DMS114 treated with DMSO at 0.1 percent for 48 hours (cell line): ENCODE results near the gene CA6.
"Not testable (repeated sequence)": the region's sequence is repeated elsewhere in the genome, so short reads cannot be mapped to it uniquely, and the experiment has no call there.

ENCODE experiments used
- DNase-seq: peaks from one replicate; lab custom pipeline; 2025; ENCODE audit not compliant: unreplicated experiment; lab: John Stamatoyannopoulos, UW

CA6 gene

DNA sequence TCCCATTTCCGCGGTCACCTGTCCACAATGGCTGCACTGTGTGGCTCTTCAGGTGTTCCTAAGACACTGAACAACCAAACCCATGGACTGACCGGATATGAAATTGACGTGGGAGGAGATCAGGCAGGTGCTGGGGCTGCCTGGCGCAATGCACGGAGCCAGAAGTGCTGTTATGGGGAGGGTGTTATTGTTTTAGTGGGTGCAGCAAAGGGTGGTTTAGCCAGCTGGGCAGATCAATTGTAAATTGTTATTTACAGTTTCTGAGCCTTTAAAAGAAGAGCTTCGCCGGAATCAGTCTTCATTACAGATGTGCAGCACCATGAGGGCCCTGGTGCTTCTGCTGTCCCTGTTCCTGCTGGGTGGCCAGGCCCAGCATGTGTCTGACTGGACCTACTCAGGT lies at the start of gene CA6:
TSS of gene CA6 (plus strand) at position 301 of the 400 bp plus-strand sequence. CDS start at position 320, 19 bp downstream.
- no peak for DNase-seq

DNA sequence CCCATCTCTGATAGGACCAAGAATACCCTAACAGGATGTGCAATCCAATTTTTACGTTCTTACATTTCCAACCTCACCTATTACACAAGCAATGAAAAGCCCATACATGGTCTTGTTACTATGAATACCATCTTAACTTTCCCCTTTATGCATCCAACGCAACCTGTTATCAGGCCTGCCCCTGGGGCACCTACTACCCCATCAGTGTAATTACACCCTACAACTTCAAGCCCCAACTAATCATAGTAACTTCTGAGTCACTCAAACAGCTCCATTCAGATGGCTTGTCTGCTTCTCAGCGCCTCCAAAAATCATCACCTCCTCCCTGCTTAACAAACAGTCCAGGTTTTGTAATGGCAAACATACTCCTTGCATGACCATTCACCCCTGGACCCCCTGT lies 48.9 kb upstream of the CA6 start:
- DNase-seq = not testable (repeated sequence)

DNA sequence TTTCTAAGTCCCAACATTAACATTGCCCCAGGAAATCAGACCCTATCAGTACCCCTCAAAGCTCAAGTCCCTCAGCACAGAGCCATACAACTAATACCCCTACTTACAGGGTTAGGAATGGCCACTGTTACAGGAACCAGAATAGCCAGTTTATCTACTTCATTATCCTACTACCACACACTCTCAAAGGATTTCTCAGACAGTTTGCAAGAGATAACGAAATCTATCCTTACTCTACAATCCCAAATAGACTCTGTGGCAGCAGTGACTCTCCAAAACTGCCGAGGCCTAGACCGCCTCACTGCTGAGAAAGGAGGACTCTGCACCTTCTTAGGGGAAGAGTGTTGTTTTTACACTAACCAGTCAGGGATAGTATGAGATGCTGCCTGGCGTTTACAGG lies 48.2 kb upstream of the CA6 start:
- not testable (repeated sequence) for DNase-seq

DNA sequence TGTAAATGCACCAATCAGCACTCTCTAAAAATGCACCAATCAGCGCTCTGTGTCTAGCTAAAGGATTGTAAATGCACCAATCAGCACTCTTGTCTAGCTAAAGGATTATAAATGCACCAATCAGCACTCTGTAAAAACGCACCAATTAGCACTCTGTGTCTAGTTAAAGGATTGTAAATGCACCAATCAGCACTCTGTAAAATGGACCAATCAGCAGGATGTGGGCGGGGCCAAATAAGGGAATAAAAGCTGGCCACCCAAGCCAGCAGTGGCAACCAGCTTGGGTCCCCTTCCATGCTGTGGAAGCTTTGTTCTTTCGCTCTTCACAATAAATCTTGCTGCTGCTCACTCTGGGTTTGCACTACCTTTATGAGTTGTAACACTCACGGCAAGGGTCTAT lies 47.2 kb upstream of the CA6 start:
- not testable (repeated sequence) for DNase-seq

DNA sequence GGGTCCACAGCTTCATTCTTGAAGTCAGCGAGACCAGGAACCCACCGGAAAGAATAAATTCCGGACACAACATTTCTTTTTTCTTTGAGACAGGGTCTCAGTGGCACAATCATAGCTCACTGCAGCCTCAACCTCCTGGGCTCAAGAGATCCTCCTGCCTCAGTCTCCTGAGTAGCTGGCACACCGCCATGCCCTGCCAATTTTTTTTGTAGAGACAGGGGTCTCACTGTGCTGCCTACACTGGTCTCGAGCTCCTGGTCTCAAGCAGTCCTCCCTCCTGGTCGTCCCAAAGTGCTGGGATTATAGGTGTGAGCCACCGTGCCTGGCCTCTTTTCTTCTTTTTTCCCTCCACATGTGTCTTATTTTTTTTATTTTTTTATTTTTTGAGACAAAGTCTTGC lies 46.6 kb upstream of the CA6 start:
- no peak for DNase-seq

DNA sequence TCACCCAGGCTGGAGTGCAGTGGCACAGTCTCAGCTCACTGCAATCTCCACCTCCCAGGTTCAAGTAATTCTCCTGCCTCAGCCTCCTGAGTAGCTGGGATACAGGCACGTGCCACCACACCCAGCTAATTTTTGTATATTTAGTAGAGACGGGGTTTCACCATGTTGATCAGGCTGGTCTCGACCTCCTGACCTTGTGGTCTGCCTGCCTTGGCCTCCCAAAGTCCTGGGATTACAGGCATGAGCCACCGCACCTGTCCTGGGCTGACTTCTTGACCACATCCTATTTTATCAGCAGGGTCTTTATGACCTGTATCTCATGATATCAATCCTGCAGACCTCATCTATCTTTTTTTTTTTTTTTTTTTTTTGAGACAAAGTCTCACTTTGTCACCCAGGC lies 45.0 kb upstream of the CA6 start:
- not testable (repeated sequence) for DNase-seq

DNA sequence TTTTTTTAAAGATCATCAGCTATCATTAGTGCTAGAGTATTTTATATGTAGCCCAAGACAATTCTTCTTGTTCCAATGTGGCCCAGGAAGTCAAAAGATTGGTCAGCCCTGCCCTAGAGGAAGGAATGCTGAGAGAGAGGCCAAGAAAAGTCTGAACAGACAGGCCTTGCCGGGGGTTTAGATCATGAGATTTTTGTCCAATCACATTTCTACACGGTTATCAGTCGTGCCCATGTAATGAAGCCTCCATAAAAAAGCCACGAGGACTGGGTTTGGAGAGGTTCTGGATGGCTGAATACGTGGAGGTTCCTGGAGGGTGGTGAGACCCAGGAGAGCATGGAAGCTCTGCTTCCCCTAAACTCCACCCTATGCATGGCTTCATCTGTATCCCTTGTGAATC lies 42.9 kb upstream of the CA6 start:
- no peak for DNase-seq

DNA sequence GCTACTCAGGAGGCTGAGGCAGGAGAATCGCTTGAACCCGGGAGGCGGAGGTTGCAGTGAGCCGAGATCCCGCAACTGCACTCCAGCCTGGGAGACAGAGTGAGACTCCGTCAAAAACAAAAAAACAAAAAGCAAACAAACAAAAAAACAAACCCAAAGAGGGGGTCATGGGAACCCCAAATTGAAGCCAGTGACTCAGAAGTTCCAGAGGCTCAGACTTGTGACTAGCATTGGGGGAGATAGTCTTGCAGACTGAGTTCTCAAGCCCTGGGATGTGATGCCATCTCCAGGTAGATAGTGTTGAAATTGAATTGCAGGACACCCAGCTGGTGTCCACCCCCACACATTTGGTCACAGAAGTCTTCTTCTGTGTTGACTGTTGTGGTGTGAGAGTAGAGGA lies 42.3 kb upstream of the CA6 start:
- DNase-seq = no peak

DNA sequence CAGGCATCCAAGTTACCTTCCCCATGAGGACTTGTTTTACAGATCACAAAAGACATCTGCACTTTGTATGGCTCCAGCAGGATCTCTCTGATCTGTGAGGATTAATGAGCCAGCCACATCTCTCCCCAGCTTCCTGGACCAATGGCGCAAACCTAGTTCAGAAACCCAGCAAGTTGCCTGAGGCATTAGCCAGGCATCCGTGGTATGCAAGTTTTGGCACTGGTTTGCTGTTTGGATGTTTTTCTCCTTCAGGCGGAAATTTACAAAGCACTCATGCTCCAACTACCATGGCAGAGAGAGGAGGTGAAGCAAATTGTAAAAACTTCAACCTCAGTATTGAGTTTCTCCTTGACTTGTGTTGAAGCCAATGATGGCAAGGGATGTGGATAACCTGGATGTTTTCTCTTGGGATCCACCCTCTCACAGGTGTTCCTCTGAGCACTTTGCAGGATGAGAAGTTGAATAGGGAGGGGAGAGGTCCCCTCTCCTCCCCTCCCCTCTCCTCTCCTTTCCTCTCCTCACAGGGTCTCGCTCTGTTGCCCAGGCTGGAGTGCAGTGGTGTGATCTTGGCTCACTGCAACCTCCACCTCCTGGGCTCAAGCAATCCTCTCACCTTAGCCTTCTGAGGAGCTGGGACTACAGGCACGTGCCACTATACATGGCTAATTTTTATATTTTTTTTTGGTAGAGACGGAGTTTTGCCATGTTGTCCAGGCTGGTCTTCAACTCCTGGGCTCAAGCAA lies 41.6 kb upstream of the CA6 start:
- DNase-seq = no peak

DNA sequence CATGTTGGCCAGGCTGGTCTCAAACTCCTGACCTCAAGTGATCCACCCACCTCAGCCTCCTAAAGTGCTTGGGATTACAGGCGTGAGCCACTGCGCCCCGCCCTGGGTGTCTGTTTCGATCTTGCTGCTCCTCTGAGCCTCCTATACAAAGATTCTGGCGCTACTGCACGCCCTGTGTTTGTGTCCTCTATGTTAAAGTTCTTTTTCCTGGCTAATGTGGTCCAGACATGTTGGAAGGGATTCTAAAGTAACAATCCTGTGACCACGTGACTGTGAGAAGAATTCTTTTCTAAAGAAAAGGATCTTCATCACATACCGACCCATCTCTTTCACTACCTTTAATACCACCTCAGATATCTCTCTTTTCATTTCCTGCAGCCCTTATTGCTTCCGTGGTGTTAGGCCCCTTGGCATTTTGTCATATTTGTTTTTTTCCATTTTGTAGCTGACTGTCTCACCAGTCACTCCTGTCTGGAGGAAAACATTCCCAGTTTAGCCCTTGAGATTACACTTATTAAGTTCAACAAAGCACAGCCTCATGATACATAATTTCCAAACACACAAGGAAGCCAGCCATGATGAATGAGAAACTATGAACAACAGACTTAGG lies 40.0 kb upstream of the CA6 start:
- no peak for DNase-seq

DNA sequence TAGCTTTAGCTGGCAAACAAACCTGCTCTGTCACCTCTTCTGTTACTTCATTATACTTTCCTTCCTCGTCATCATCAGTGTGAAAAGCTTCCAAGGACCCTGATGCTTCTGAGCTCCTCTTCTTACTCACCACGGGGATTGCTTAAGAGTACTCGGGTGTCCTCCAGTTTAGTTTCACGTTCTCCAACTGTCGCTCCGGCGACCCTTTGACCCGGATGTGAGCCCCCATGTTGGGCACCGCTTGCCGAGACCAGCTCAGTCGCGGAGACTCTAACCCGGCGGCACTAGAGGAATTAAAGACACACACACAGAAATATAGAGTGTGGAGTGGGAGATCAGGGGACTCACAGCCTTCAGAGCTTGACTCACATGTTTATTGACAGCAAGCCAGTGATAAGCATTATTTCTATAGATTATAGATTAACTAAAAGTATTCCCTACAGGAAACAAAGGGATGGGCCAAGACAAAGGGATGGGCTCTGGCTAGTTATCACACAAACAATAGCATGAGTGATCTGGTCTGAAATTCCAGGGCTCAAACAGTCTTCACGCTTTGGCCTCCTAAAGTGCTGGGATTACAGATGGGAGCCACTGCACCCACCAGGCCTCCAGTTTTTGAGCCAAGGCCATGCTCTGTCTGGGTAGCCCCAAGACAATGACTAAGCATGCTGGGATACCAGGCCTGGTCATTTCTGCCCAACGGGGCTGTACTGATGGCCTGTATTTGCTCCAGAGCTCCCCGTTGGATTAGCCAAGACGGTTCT lies 37.1 kb upstream of the CA6 start:
- DNase-seq = no peak

DNA sequence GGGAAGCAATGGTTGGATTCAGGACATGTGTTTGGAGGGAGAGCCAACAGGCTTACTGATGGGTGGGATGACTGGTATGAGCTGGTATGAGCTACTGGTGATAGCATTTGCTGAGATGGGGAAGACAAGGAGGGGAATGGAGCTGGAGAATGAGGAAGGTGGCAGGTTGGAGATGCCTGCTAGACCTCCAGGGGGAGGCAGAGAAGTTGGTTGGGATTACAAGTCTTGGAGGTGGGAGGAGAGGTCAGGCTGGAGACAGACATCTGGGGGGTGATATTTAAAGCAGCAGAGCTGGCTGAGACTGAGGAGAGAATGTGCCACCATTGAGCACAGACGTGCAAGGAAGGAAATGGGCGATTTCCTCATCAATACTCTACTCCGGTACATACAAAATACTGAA lies 35.3 kb upstream of the CA6 start:
- DNase-seq = no peak

DNA sequence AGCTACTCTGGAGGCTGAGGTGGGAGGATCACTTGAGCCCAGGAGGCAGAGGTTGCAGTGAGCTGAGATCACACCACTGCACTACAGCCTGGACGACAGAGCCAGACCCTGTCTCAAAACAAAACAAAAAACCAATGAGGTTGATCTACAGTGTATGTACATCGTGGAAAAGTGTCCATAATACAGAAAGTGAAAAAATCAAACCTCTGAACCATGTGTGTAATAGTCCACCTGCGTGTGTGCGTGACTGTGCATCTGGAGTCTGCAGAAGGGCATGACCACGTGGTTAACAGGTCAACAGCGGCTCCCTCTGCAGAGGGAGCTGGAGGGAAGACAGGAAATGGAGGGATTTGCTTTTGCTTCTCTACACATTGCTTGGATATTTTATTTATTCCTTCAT lies 34.8 kb upstream of the CA6 start:
- no peak for DNase-seq

DNA sequence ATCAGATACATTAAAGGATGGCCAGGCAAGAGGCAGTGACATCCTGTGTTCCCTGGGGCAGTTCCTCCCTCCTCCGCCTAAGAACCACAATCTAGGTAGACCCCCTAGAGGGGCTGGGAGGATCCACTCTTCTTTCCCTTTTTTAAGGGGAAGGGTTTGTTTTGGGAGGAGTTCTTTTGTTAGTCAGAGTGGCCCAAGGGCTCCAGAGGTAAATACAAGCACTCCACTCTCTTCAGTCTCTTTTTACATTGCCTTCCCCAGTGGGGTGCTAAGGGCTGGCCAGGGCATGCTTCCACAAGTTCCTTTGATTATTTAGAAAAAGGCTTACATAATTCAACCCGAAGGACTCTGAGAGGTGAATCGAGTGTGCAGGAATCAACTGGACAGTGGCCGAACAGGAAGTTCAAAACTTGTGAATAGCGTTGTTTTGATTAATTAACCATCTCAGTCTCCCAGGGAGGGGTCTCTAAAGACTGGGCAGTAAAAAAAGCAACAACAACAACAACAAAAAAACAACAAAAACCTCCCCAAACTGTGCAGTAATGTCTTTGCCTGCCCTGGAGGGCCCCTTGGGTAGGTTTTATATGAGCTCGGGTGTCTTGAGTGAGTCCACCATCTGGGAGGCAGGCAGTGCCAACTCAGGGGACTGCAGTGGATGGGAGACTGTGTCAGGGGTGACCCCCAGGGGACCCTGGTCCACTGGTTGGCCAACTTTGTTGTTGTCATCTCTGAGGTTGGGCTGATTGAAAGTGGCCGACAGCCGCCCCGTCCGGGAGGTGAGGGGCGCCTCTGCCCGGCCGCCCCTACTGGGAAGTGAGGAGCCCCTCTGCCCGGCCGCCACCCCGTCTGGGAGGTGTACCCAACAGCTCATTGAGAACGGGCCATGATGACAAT lies 34.0 kb upstream of the CA6 start:
- no peak for DNase-seq

DNA sequence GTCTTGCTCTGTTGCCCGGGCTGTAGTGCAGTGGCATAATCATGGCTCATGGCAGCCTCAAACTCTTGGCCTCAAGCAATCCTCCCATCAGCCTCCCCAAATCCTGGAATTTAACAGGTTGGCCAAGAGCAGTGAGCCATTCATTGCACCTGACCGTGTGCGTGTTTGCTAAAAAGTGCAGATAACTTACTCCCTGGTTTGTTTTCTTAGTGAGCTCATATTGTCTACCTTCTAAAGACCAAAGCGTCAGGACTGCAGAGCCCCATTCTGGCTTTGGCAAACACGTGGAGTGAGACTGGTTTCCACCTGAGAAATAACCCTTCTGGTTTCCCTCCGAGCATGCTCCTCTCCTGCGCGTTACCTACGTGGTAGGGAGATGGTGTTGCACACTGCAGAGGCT lies 32.2 kb upstream of the CA6 start:
- DNase-seq = no peak

DNA sequence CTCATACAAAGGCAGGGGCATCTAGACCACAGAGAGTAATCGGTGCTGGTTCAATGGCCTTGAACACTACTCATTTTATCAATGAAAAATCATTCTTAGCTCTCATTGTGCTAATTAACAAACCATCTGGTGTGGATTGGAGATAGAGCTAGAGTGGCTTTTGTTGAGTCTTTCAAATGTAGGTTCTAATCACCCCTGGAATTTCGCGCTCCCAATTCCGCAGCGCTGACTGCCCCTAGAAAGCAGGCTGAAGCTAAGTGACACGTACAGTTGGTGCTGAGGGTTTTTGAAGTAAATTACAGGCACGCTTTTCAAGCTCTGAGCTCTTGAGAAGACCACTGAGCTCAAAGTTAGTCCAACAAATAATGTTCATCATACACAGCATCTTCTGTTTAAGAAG lies 31.2 kb upstream of the CA6 start:
- DNase-seq = no peak

DNA sequence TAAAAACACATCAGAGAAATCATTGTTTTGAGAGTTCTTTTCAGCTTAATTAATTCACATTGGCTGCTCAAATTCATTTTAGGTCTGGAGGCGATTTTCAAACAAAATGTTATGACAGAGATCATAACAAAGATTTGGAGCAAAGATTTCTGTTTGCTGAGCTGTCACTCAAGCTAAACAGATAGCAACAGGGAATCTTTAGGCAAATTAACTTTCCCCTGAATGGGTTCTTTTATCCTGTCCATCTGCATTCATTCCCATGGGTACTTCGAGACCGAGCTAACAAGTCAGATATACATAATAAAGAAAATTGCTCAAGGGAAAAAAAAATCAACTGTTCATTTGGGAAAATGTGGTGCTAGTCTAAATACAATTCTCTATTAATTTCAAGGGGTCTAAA lies 30.2 kb upstream of the CA6 start:
- no peak for DNase-seq

DNA sequence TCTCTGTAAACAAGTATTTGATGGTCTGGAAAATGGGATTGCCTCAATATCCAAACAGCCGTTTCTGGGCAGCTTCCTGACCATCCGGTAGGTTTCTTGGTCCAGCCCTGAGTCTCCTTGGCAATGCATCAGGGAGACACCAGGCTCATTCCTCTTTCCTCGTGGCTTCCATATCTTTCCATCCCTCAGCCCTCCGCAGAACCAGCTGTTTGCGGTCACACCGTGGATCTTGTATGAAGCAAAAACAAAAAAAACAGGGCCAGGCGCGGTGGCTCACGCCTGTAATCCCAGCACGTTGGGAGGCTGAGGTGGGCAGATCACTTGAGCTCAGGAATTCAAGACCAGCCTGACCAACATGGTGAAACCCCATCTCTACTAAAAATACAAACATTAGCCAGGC lies 28.1 kb upstream of the CA6 start:
- not testable (repeated sequence) for DNase-seq

DNA sequence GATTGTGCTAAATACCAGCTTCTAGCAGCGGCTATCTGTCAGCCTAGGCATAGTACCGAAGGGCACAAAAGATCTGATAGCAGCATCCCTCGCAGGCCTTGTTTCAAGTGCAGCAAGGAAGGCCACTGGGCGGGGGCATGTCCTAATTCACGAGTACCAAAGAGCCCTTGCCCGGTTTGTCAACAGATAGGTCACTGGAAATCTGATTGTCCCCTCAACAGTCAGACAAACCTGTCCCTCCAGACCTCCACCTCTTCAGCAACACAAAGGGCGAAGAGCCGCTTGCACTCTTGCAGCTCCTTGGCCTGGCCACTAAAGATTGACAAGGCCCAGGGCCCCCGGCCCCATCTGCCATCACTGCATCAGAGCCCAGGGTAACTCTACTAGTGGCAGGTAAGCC lies 22.7 kb upstream of the CA6 start:
- DNase-seq = no peak

DNA sequence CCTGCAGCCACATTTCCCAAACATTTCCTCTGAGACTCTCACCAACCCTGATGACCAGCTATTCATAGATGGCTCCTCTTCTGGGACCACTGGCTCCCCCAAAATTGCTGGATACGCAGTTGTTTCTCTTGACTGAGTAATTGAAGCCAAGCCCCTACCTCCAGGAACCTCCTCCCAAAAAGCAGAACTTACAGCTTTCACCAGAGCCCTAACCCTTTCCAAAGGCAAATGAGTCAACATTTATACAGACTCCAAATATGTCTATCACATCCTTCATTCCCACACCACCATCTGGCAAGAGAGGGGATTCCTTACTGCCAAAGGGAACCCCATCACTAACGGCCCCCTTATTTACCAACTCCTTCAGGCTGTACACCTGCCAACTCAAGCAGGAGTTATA lies 20.3 kb upstream of the CA6 start:
- DNase-seq = no peak

DNA sequence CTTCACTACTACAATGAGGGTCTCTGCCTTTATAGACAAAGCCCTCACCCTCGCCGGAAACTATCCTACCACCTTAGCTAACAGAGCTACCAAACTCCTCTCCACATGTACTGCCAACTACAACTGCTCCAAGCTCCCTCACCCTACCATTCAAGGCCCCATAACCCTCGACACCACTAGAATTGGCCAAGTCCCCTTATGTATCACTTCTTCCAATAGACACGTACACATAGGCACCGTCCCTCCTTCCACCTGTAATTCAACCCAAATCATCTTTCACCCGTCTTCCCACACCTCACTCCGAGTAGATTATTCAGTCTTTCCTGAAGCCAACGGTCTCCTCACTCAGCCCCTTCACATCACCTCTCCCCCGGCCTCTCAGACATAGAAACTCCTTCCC lies 19.7 kb upstream of the CA6 start:
- no peak for DNase-seq
